ENCODE data around the gene TSEN34. TPM values are rescaled to one million over a fixed set of nuclear protein-coding genes. Genes with fewer than 3 reads are reported as not detected.
"Not testable (repeated sequence)": the region's sequence is repeated elsewhere in the genome, so short reads cannot be mapped to it uniquely, and the experiment has no call there.

TSEN34 gene
- total RNA-seq, 1 donor from 2014 or later, result 54.9 TPM

GRCh38 chr19:54179921-54180461 is 11.1 kb upstream of the TSEN34 start:
- Histone ChIP-seq H3K9me3 (no peaks in the 10 kb centered on the region), H3K36me3 (peaks cover 11 to 25% of the 10 kb centered on the region in 2 donors), H3K4me3 (no peak overlapping the region), H3K4me1 (no peaks in the 10 kb centered on the region), H3K27ac (no peak overlapping the region), H3K27me3 (no peaks in the 10 kb centered on the region)
- intact Hi-C loops (cut with DNase I), result no loop called here
- no peak for TF ChIP-seq CTCF (IDR thresholded peaks at IDR 0.05)
- DNase-seq (ENCODE audit: low spot score in 2 of 2), result no peak

GRCh38 chr19:54180691-54181091 is 10.4 kb upstream of the TSEN34 start:
- no peak for DNase-seq (ENCODE audit: low spot score in 2 of 2)
- intact Hi-C loops (cut with DNase I), result no loop called here
- no peaks in the 10 kb centered on the region for H3K9me3 ChIP-seq
- H3K36me3 ChIP-seq, result peaks cover 11 to 25% of the 10 kb centered on the region in 2 donors
- H3K4me3 ChIP-seq, result no peak overlapping the region
- no peaks in the 10 kb centered on the region for H3K27me3 ChIP-seq
- no peak for TF ChIP-seq CTCF (IDR thresholded peaks at IDR 0.05)
- no peaks in the 10 kb centered on the region for H3K4me1 ChIP-seq
- no peak overlapping the region for H3K27ac ChIP-seq

GRCh38 chr19:54181894-54182293 is 9.2 kb upstream of the TSEN34 start:
- intact Hi-C loops (cut with DNase I); H3K4me1 ChIP-seq; H3K9me3 ChIP-seq; DNase-seq (ENCODE audit: low spot score in 2 of 2); H3K27ac ChIP-seq; H3K27me3 ChIP-seq; H3K4me3 ChIP-seq: not testable (repeated sequence)
- H3K36me3 ChIP-seq, result peaks cover 11 to 18% of the 10 kb centered on the region in 2 donors

GRCh38 chr19:54183431-54183830 is 7.7 kb upstream of the TSEN34 start:
- no peak overlapping the region for H3K4me3 ChIP-seq
- H3K27me3 ChIP-seq, result no peaks in the 10 kb centered on the region
- H3K36me3 ChIP-seq, result peaks cover 9 to 18% of the 10 kb centered on the region in 2 donors
- no peaks in the 10 kb centered on the region for H3K9me3 ChIP-seq
- TF ChIP-seq CTCF (IDR thresholded peaks at IDR 0.05), result no peak
- H3K4me1 ChIP-seq, result peaks cover 0 to 4% of the 10 kb centered on the region in 2 donors
- H3K27ac ChIP-seq, result no peak overlapping the region
- intact Hi-C loops (cut with DNase I), result no loop called here
- no peak for DNase-seq (ENCODE audit: low spot score in 2 of 2)

GRCh38 chr19:54186351-54186750 is 4.8 kb upstream of the TSEN34 start:
- peaks cover 0 to 9% of the 10 kb centered on the region in 2 donors for H3K36me3 ChIP-seq
- intact Hi-C loops (cut with DNase I), result loop anchor here (5.0 kb wide), 1 partner anchor 1244 kb away; no protein-coding TSS in a partner anchor
- no peak for TF ChIP-seq CTCF (IDR thresholded peaks at IDR 0.05)
- DNase-seq (ENCODE audit: low spot score in 2 of 2), result no peak
- H3K27ac ChIP-seq, result no peak overlapping the region
- no peaks in the 10 kb centered on the region for H3K27me3 ChIP-seq
- no peak overlapping the region for H3K4me3 ChIP-seq
- peaks cover 0 to 8% of the 10 kb centered on the region in 2 donors for H3K4me1 ChIP-seq
- H3K9me3 ChIP-seq, result no peaks in the 10 kb centered on the region

- DNase-seq (ENCODE audit: low spot score in 2 of 2), result no peak
- Histone ChIP-seq H3K4me1 (peaks cover 4 to 12% of the 10 kb centered on the region in 2 donors), H3K27me3 (no peaks in the 10 kb centered on the region), H3K4me3 (no peak overlapping the region), H3K36me3 (peaks cover 0 to 9% of the 10 kb centered on the region in 2 donors), H3K9me3 (no peaks in the 10 kb centered on the region), H3K27ac (no peak overlapping the region)
- TF ChIP-seq CTCF (IDR thresholded peaks at IDR 0.05), result no peak
- intact Hi-C loops (cut with DNase I), result loop anchor here (5.0 kb wide), 1 partner anchor 1245 kb away; no protein-coding TSS in a partner anchor
Observed at GRCh38 chr19:54186934-54187381, 4.2 kb upstream of the TSEN34 start.

All from ascending aorta (tissue), 2 donors.